ENCODE data around the gene SMYD5.

SMYD5 gene

GRCh38 chr2:73239776-73240175 lies 25.7 kb downstream of the SMYD5 start:
- H3K27ac ChIP-seq: no peak overlapping the region
- H3K9me3 ChIP-seq (ENCODE audit: low read depth, low read length): no peaks in the 10 kb centered on the region
- no peak overlapping the region for H3K9ac ChIP-seq (ENCODE audit: insufficient read length)
- DNase-seq (ENCODE audit: low read depth, low spot score): no peak
- H3K36me3 ChIP-seq (ENCODE audit: insufficient read depth, low read length): peaks cover 90% of the 10 kb centered on the region
- TF ChIP-seq EZH2 (IDR thresholded peaks at IDR 0.05) (no peak), POLR2AphosphoS5 (IDR thresholded peaks at IDR 0.05; ENCODE audit: borderline replicate concordance, low read depth, low read length) (no peak), FOXP2 (optimal IDR thresholded peaks at IDR 0.05; ENCODE audit: control extremely low read depth, extremely low read length, insufficient read depth) (no peak)
- no peak overlapping the region for H3K4me3 ChIP-seq

DNA sequence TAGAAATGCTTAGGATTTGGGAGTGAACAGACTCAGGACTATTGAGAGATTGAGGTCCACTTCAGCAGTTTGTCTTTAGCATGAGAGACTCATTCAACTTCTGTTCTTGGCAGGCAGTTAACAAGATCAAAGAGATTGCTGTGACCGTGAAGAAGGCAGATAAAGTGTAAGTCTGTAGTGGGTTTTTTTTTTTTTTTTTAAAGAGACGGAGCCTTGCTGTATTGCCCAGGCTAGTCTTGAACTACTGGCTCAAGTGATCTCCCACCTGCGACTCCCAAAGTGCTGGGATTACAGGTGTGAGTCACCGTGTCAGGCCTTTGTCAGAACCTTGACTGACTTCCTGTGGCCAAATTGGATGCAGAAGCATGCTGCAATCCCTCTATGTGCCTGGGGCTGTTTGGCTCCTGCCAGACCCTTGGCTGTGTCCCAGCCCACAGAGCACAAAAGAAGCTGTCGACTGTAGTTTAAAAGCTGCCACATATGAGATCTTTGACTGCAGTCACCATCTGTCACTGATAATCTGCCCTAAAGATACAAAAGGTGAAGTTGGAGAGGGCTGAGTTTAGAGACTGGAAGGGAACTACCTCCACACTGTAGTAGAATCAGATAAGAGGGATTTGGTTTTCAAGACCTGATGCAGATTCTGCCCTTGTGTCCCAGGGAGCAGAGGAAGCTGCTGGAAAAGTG lies 30.0 kb downstream of the SMYD5 start:
- no peak for DNase-seq (ENCODE audit: low read depth, low spot score)
- peak overlapping the region; percentile 39; the same call in 1 of the 2 replicates for H3K27ac ChIP-seq
- no peaks in the 10 kb centered on the region for H3K9me3 ChIP-seq (ENCODE audit: low read depth, low read length)
- TF ChIP-seq EZH2 (IDR thresholded peaks at IDR 0.05) (no peak), FOXP2 (optimal IDR thresholded peaks at IDR 0.05; ENCODE audit: control extremely low read depth, extremely low read length, insufficient read depth) (no peak), POLR2AphosphoS5 (IDR thresholded peaks at IDR 0.05; ENCODE audit: borderline replicate concordance, low read depth, low read length) (no peak)
- H3K9ac ChIP-seq (ENCODE audit: insufficient read length): peak overlapping the region; percentile 23
- H3K36me3 ChIP-seq (ENCODE audit: insufficient read depth, low read length): peaks cover 97% of the 10 kb centered on the region
- no peak overlapping the region for H3K4me3 ChIP-seq

DNA sequence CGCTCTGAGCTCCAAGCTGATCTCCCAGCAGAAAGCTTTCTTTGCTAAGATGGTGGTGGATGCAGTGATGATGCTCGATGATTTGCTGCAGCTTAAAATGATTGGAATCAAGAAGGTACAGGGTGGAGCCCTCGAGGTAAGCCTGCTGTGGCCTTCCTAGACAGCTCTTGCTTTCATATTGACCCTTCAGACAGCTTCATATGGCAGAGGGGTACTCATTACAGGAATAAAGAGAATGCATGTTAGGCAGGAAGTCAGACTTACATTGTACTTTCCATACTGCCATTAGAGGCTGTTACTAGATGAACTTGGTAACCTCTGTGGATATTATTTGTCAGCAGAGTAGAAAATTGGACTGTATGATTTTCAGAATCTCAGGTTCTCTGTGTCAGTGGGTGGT lies 30.5 kb downstream of the SMYD5 start:
- Histone ChIP-seq H3K9me3 (ENCODE audit: low read depth, low read length) (no peaks in the 10 kb centered on the region), H3K9ac (ENCODE audit: insufficient read length) (no peak overlapping the region), H3K36me3 (ENCODE audit: insufficient read depth, low read length) (peaks cover 97% of the 10 kb centered on the region), H3K4me3 (no peak overlapping the region), H3K27ac (0 out of 2 replicates have a peak overlapping the region, but pooled peaks have one; percentile 39)
- TF ChIP-seq EZH2 (IDR thresholded peaks at IDR 0.05): no peak
- no peak for TF ChIP-seq POLR2AphosphoS5 (IDR thresholded peaks at IDR 0.05; ENCODE audit: borderline replicate concordance, low read depth, low read length)
- TF ChIP-seq FOXP2 (optimal IDR thresholded peaks at IDR 0.05; ENCODE audit: control extremely low read depth, extremely low read length, insufficient read depth): no peak
- no peak for DNase-seq (ENCODE audit: low read depth, low spot score)

DNA sequence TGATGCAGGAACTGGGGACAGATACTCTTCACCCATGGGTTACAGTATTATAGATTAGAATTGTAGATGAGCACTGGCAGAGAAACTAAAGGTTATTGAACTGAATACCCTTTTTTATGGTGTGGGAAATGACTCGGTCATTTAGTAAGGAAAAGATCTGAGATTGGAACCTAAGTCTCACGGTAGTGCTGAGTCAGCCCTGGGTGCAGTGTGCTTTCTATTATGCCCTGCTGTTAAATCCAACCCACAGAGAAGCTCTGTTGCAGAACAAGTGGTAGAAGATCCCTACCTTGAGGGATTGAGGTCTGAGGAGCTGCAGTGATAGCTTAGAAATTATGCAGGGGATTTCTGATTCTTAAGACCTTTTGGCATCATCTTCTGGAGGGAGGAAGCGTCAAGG lies 32.8 kb downstream of the SMYD5 start:
- H3K27ac ChIP-seq: peak overlapping the region; percentile 35; the same call in 1 of the 2 replicates
- peaks cover 97% of the 10 kb centered on the region for H3K36me3 ChIP-seq (ENCODE audit: insufficient read depth, low read length)
- no peaks in the 10 kb centered on the region for H3K9me3 ChIP-seq (ENCODE audit: low read depth, low read length)

GRCh38 chr2:73249636-73250035 lies 35.6 kb downstream of the SMYD5 start:
- no peak overlapping the region for H3K4me3 ChIP-seq
- TF ChIP-seq POLR2AphosphoS5 (IDR thresholded peaks at IDR 0.05; ENCODE audit: borderline replicate concordance, low read depth, low read length): no peak
- H3K9ac ChIP-seq (ENCODE audit: insufficient read length): no peak overlapping the region
- no peak for DNase-seq (ENCODE audit: low read depth, low spot score)
- H3K36me3 ChIP-seq (ENCODE audit: insufficient read depth, low read length): peaks cover 98% of the 10 kb centered on the region
- no peaks in the 10 kb centered on the region for H3K9me3 ChIP-seq (ENCODE audit: low read depth, low read length)
- no peak overlapping the region for H3K27ac ChIP-seq

More for the DNA sequence above, 32.8 kb downstream of the SMYD5 start:
- TF ChIP-seq POLR2AphosphoS5 (IDR thresholded peaks at IDR 0.05; ENCODE audit: borderline replicate concordance, low read depth, low read length) (no peak), FOXP2 (optimal IDR thresholded peaks at IDR 0.05; ENCODE audit: control extremely low read depth, extremely low read length, insufficient read depth) (no peak), EZH2 (IDR thresholded peaks at IDR 0.05) (no peak)
- H3K9ac ChIP-seq (ENCODE audit: insufficient read length): peak overlapping the region; percentile 29
- no peak for DNase-seq (ENCODE audit: low read depth, low spot score)
- H3K4me3 ChIP-seq: no peak overlapping the region

- H3K9me3 ChIP-seq (ENCODE audit: low read depth, low read length): no peaks in the 10 kb centered on the region
- H3K9ac ChIP-seq (ENCODE audit: insufficient read length): no peak overlapping the region
- H3K4me3 ChIP-seq: no peak overlapping the region
- H3K36me3 ChIP-seq (ENCODE audit: insufficient read depth, low read length): peaks cover 87% of the 10 kb centered on the region
- TF ChIP-seq EZH2 (IDR thresholded peaks at IDR 0.05): no peak
- TF ChIP-seq POLR2AphosphoS5 (IDR thresholded peaks at IDR 0.05; ENCODE audit: borderline replicate concordance, low read depth, low read length): no peak
- no peak for TF ChIP-seq FOXP2 (optimal IDR thresholded peaks at IDR 0.05; ENCODE audit: control extremely low read depth, extremely low read length, insufficient read depth)
- DNase-seq (ENCODE audit: low read depth, low spot score): no peak
- H3K27ac ChIP-seq: no peak overlapping the region
These were observed 37.1 kb downstream of the SMYD5 start for GRCh38 chr2:73250872-73251846.

DNA sequence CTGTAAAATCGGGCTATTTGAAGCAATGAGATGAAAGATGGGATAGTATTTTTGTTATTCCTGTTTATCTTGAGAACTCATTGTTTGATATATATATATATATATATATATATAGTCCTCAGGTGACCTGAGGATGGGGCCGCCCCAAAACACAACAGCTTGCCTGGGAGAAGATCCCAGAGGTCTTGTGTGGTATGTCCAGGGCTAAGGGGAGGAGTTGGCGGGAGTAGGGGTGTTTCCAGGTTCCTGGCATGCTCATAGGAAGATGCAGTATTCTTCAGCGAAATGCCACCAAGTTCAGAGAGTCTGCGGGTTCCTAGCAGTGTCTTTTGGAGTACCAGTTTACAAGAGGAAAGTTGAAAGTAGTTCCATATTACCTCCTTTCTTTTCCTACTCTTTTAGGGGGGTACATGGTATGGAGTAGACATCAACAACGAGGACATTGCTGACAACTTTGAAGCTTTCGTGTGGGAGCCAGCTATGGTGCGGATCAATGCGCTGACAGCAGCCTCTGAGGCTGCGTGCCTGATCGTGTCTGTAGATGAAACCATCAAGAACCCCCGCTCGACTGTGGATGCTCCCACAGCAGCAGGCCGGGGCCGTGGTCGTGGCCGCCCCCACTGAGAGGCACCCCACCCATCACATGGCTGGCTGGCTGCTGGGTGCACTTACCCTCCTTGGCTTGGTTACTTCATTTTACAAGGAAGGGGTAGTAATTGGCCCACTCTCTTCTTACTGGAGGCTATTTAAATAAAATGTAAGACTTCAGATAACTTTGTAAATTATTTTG lies 38.4 kb downstream of the SMYD5 start:
- TF ChIP-seq EZH2 (IDR thresholded peaks at IDR 0.05) (no peak), FOXP2 (optimal IDR thresholded peaks at IDR 0.05; ENCODE audit: control extremely low read depth, extremely low read length, insufficient read depth) (no peak), POLR2AphosphoS5 (IDR thresholded peaks at IDR 0.05; ENCODE audit: borderline replicate concordance, low read depth, low read length) (no peak; the same call in 1 of the 2 replicates)
- Histone ChIP-seq H3K9me3 (ENCODE audit: low read depth, low read length) (no peaks in the 10 kb centered on the region), H3K27ac (0 out of 2 replicates have a peak overlapping the region, but pooled peaks have one; percentile 60), H3K36me3 (ENCODE audit: insufficient read depth, low read length) (peaks cover 74% of the 10 kb centered on the region), H3K4me3 (no peak overlapping the region), H3K9ac (ENCODE audit: insufficient read length) (no peak overlapping the region)
- no peak for DNase-seq (ENCODE audit: low read depth, low spot score)

Data from SK-N-MC (cell line).